Measurements from ENCODE around the gene ITPK1.
A peak's percentile ranks its signal among the peaks of the same experiment; 100 is the strongest.

The ITPK1 gene

DNA sequence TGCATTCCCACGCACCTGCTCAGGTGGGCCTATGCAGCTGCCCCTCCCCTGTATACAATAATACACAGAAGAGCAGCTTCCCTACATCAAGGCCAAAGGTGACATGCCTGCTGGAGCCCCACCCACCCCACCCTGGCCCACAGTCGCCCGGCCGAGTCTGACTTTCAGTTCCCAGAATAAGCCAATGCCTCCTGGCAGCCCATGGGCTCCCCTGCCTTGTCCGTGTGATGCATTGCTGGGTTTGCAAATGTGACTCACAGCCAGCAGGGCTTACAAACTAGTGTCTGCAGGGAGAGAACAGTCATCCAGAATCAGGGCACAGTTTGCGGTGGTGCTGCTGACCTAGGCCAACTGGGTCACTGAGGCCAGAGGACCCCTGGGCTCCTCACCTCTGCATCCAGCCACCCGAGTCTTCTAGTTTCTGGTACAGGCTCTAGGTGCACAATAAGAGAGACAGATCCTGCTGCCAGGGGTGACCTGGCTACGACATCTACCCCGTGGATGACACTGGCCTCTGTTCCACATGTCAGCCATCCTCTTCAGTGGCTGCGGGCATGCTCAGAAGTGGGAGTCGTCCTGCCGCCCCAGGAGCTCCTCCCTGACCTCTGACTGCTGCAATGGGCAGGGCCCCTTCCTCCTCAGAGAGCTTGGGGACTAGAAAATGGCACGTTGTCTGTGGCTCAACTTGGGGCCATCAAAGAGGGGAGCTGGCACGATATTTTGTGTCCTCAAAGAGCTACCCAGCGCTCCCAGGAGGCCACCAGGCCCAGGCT, 108.3 kb downstream of the ITPK1 start:
- Histone ChIP-seq H3K36me3 (ENCODE audit: control insufficient read depth, insufficient read depth, low read length) (no peaks in the 10 kb centered on the region), H3K27ac (ENCODE audit: low read depth, low read length) (peak overlapping the region; percentile 62), H3K27me3 (ENCODE audit: control insufficient read depth, insufficient read depth, low read length) (no peaks in the 10 kb centered on the region), H3K4me3 (ENCODE audit: low read length) (no peak overlapping the region), H3K4me1 (ENCODE audit: control insufficient read depth, insufficient read depth, low read length) (peaks cover 42% of the 10 kb centered on the region), H3K9ac (ENCODE audit: low read length) (no peak overlapping the region)

DNA sequence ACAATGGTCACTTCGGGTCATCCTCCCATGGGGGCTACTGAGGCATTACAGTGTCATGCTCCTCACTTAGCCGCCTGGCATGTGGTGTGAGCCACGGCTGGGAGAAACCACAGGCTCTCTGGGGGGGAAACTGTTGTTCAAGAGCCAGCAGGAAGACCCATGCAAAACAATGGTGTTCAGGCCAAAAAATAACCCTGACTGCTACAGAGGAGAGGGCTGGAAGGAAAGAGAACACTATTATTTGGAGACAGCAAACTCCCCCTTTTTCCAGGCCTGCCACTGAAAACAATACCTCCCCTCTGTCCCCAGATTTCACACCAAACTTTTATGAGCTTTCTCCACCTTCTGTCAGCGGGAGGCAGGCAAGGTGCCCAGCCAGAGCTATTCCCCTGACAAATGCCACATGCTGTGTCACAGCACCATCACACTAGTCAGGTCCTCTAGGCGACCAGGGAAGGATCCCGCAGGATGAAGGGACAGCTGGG, 109.1 kb downstream of the ITPK1 start:
- Histone ChIP-seq H3K27ac (ENCODE audit: low read depth, low read length) (peak overlapping the region; percentile 60), H3K4me3 (ENCODE audit: low read length) (no peak overlapping the region), H3K4me1 (ENCODE audit: control insufficient read depth, insufficient read depth, low read length) (peaks cover 42% of the 10 kb centered on the region), H3K9ac (ENCODE audit: low read length) (no peak overlapping the region), H3K36me3 (ENCODE audit: control insufficient read depth, insufficient read depth, low read length) (no peaks in the 10 kb centered on the region), H3K27me3 (ENCODE audit: control insufficient read depth, insufficient read depth, low read length) (no peaks in the 10 kb centered on the region)

DNA sequence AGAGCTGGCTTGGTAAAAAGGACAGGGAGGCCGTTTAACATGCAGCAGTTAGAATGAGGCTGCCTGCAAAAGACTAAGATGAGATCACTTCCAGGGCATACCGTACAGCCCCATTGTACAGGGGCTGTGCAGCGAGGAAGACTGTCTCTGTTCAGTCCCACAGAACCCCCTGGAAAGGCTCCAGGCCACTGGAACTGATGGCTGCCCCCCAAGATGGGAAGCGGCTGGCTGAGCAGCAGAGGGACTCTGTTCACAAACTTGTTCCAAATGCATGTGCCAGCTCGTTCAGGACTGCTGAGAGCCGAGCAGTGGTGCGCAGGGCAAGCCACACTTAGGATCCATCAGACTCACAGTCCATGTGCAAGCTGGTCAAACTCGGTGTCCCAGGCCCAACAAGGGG, 109.9 kb downstream of the ITPK1 start:
- Histone ChIP-seq H3K9ac (ENCODE audit: low read length) (no peak overlapping the region), H3K4me1 (ENCODE audit: control insufficient read depth, insufficient read depth, low read length) (peaks cover 40% of the 10 kb centered on the region), H3K4me3 (ENCODE audit: low read length) (no peak overlapping the region), H3K36me3 (ENCODE audit: control insufficient read depth, insufficient read depth, low read length) (no peaks in the 10 kb centered on the region), H3K27ac (ENCODE audit: low read depth, low read length) (peak overlapping the region; percentile 60), H3K27me3 (ENCODE audit: control insufficient read depth, insufficient read depth, low read length) (no peaks in the 10 kb centered on the region)

DNA sequence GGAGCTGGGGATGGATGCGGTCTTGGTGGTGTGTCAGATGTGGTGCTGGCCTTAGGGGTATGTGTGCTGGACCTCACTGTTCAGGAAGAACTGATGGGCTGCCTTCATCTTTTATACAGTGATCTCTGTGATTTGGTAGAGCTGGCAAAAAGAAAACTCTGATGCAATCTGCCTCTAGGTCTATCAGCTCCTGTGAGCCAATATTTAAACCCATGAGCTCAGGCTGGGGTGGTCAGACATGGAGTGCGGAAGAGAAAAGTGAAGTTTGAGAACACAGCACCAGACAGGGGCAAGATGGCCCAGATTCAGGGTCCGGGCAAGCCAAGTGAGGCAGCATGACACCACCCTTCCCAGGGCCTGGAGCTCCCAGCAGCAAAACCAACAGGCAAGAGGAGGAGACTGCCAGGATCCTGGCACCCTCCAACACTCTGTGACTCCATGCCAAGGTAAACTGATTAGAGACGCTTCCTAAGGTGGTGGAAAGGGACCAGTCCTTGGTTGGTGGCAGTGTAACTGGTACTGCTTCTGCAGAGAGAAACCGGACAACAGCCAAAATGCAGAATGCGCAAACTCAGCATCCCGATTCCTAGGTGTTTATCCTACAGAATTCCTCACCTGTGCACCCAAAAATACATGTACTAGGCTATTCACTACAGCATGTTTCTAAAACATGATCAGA, 110.5 kb downstream of the ITPK1 start:
- H3K27me3 ChIP-seq (ENCODE audit: control insufficient read depth, insufficient read depth, low read length), result no peaks in the 10 kb centered on the region
- no peak overlapping the region for H3K27ac ChIP-seq (ENCODE audit: low read depth, low read length)
- no peaks in the 10 kb centered on the region for H3K36me3 ChIP-seq (ENCODE audit: control insufficient read depth, insufficient read depth, low read length)
- no peak overlapping the region for H3K4me3 ChIP-seq (ENCODE audit: low read length)
- no peak overlapping the region for H3K9ac ChIP-seq (ENCODE audit: low read length)
- peaks cover 38% of the 10 kb centered on the region for H3K4me1 ChIP-seq (ENCODE audit: control insufficient read depth, insufficient read depth, low read length)

DNA sequence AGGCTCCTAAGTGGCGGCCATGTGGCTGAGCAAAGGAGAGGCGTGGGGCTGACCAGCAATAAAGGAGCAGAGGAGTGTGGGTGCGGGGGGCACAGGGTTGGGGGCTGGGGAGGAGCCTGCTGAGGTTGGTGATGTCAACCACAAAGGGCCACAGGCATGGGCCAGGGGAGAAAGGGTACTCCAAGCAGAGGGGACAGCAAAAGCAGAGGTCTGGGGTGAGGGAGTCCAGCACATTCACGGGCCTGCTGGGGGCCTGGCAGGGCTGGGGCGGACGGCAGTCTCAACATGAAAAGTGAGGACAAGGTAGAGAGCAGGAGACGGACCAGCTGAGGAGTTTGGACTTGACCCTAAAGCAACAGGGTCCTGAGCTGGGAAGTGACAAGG, 111.0 kb downstream of the ITPK1 start:
- Histone ChIP-seq H3K4me1 (ENCODE audit: control insufficient read depth, insufficient read depth, low read length) (peaks cover 38% of the 10 kb centered on the region), H3K27ac (ENCODE audit: low read depth, low read length) (no peak overlapping the region), H3K36me3 (ENCODE audit: control insufficient read depth, insufficient read depth, low read length) (no peaks in the 10 kb centered on the region), H3K9ac (ENCODE audit: low read length) (no peak overlapping the region), H3K4me3 (ENCODE audit: low read length) (no peak overlapping the region), H3K27me3 (ENCODE audit: control insufficient read depth, insufficient read depth, low read length) (no peaks in the 10 kb centered on the region)

DNA sequence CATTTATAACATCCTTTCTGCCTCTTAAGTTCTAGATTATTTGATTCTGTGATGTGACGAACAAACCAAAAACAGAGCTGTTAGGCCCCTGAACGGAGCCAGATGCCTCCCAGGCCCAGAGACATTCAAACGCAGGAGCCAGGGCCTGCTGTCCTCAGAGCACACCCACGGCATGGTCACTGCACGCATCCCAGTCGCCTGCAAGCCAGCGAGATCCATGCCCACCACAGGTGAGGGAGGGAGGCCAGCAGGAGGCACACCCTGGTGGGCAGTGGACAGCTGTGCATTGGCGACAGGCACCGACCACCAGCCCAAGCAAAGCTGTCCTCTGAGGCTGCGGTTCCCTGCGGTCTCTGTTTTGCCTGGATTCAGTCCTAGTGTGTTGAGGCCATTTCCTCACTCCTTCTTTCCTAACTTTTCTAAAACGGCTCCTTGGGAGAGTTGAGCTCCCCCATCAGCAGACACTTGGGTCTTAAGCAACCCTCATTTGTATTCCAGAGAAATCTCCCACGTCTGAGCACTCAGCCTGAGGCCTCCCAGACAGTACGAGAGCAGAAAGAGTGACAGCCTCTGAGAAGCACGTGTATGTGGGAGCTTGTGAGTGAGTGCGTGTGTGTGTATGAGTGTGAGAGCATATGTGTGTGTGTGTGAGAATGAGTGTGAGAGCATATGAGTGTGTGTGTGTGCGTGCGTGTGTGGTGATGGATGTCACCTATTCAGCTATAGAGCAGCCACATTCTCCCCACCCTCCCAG, 111.6 kb downstream of the ITPK1 start:
- no peak overlapping the region for H3K9ac ChIP-seq (ENCODE audit: low read length)
- H3K27ac ChIP-seq (ENCODE audit: low read depth, low read length), result no peak overlapping the region
- H3K27me3 ChIP-seq (ENCODE audit: control insufficient read depth, insufficient read depth, low read length), result no peaks in the 10 kb centered on the region
- H3K36me3 ChIP-seq (ENCODE audit: control insufficient read depth, insufficient read depth, low read length), result no peaks in the 10 kb centered on the region
- no peak overlapping the region for H3K4me3 ChIP-seq (ENCODE audit: low read length)
- peaks cover 44% of the 10 kb centered on the region for H3K4me1 ChIP-seq (ENCODE audit: control insufficient read depth, insufficient read depth, low read length)

DNA sequence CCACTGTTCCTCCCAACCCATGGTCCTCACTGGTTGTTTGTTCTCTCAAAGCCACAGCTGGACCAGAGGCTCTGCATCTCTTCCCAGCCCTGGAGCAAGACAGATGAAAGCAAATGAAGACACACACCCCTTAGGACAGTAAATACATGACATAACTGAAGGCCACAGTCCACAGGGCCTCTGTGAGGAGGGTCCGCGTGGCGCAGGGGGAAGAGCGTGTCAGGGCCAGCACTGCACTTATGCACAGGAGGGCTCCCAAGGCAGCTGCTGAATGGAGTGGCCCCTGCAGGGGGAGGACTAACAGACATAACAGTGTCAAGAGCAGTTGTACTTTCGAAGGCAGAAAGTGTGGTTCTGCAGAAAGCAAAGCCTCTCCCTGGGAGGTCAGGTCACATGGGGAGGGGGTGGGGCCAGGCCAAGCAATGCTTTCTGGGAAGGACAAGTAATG, 112.8 kb downstream of the ITPK1 start:
- no peak overlapping the region for H3K9ac ChIP-seq (ENCODE audit: low read length)
- no peak overlapping the region for H3K4me3 ChIP-seq (ENCODE audit: low read length)
- H3K36me3 ChIP-seq (ENCODE audit: control insufficient read depth, insufficient read depth, low read length), result no peaks in the 10 kb centered on the region
- H3K4me1 ChIP-seq (ENCODE audit: control insufficient read depth, insufficient read depth, low read length), result peaks cover 45% of the 10 kb centered on the region
- H3K27me3 ChIP-seq (ENCODE audit: control insufficient read depth, insufficient read depth, low read length), result no peaks in the 10 kb centered on the region
- H3K27ac ChIP-seq (ENCODE audit: low read depth, low read length), result no peak overlapping the region

DNA sequence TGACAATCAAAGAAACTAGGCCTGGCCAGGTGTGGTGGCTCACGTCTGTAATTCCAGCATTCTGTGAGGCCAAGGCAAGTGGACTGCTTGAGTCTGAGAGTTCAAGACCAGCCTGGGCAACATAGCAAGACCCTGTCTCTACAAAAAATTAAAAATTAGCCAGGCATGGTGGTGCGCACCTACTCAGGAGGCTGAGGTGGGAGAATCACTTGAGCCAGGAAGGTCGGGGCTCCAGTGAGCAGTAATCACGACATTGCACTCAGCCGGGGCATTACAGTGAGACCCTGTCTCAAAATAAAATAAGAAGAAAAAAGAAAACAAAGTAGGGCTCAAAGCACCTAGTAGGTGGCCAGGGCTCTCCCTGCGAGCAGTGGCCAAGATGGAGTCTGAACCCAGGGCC, 113.7 kb downstream of the ITPK1 start:
- Histone ChIP-seq H3K36me3 (ENCODE audit: control insufficient read depth, insufficient read depth, low read length) (no peaks in the 10 kb centered on the region), H3K27me3 (ENCODE audit: control insufficient read depth, insufficient read depth, low read length) (no peaks in the 10 kb centered on the region), H3K4me3 (ENCODE audit: low read length) (no peak overlapping the region), H3K4me1 (ENCODE audit: control insufficient read depth, insufficient read depth, low read length) (peaks cover 43% of the 10 kb centered on the region), H3K27ac (ENCODE audit: low read depth, low read length) (no peak overlapping the region), H3K9ac (ENCODE audit: low read length) (no peak overlapping the region)

DNA sequence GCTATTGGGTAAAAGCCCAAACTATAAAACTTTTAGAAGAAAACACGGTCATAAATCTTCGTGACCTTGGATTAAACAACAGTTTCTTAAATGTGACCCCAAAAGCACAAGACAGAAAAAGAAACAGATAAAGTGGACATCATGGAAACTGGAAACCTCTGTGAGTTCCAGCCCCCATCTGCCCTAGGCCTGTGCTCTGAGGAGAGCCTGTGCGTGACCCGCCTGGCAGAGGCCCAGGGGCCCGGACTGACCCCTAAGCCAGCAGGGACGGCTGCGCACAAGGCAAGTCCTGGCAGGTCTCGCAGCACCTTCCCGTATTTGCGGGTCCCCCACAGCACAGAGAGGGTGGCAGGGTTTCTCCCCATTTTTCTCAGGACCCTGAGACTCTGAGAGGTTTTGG, 116.8 kb downstream of the ITPK1 start:
- Histone ChIP-seq H3K27me3 (ENCODE audit: control insufficient read depth, insufficient read depth, low read length) (no peaks in the 10 kb centered on the region), H3K27ac (ENCODE audit: low read depth, low read length) (peak overlapping the region; percentile 30), H3K4me3 (ENCODE audit: low read length) (no peak overlapping the region), H3K4me1 (ENCODE audit: control insufficient read depth, insufficient read depth, low read length) (peaks cover 26% of the 10 kb centered on the region), H3K9ac (ENCODE audit: low read length) (no peak overlapping the region), H3K36me3 (ENCODE audit: control insufficient read depth, insufficient read depth, low read length) (no peaks in the 10 kb centered on the region)

DNA sequence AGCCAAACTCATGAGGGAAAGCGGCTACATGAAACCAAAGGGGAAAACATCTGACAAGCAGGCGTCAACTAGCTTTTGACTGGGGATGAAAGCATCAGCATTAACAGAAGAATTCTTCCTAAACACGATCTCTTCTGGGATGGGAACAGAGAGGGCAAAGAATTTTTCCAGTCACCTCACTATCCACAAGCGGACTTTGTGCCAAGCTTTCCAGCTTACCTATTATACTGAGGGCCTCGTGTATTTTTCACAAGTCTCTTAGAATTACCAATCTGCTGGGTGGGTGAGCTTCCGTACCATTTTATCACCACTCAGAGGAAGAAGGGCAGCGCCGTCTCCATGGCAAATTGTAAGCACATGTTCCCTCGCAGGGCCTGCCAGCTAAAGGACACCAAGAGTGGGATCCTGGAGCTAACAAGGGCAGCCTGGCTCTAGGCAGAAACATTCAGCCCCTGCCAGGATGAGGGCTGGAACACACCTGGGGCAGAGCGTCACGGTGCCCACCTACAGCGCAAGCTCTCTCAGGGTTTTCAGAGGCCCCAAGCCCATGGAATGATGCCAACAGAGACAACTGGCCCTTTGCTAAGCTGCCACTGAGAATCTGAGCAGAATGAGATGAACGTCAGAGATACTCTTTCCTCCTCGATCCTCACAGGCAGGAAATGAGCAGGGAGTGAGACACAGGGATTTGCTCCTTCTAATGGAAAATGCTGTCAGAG, 118.2 kb downstream of the ITPK1 start:
- Histone ChIP-seq H3K4me1 (ENCODE audit: control insufficient read depth, insufficient read depth, low read length) (peaks cover 26% of the 10 kb centered on the region), H3K36me3 (ENCODE audit: control insufficient read depth, insufficient read depth, low read length) (no peaks in the 10 kb centered on the region), H3K27ac (ENCODE audit: low read depth, low read length) (peak overlapping the region; percentile 10), H3K9ac (ENCODE audit: low read length) (no peak overlapping the region), H3K4me3 (ENCODE audit: low read length) (no peak overlapping the region), H3K27me3 (ENCODE audit: control insufficient read depth, insufficient read depth, low read length) (no peaks in the 10 kb centered on the region)

DNA sequence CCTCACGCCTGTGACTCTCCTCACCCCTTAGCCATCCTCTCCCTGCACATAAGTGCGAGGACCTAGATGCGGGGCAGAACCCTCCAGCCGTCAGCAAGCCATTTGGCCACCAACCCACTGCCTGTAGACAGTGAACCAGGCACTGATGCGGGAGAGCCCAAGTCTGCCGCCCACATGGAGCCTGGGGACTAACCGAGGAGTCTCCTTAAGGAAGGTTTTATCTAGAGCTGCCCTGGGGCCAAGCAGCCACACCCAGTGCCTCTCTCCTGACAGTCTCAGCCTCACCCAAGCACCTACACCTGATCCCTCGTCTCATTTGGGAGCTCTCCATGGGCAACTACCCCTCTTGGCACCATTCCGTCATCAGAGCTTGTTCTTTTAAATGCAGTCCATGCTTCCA, 120.1 kb downstream of the ITPK1 start:
- no peaks in the 10 kb centered on the region for H3K36me3 ChIP-seq (ENCODE audit: control insufficient read depth, insufficient read depth, low read length)
- H3K27ac ChIP-seq (ENCODE audit: low read depth, low read length), result peak overlapping the region; percentile 32
- no peak overlapping the region for H3K9ac ChIP-seq (ENCODE audit: low read length)
- no peak overlapping the region for H3K4me3 ChIP-seq (ENCODE audit: low read length)
- H3K4me1 ChIP-seq (ENCODE audit: control insufficient read depth, insufficient read depth, low read length), result peaks cover 26% of the 10 kb centered on the region
- H3K27me3 ChIP-seq (ENCODE audit: control insufficient read depth, insufficient read depth, low read length), result no peaks in the 10 kb centered on the region

DNA sequence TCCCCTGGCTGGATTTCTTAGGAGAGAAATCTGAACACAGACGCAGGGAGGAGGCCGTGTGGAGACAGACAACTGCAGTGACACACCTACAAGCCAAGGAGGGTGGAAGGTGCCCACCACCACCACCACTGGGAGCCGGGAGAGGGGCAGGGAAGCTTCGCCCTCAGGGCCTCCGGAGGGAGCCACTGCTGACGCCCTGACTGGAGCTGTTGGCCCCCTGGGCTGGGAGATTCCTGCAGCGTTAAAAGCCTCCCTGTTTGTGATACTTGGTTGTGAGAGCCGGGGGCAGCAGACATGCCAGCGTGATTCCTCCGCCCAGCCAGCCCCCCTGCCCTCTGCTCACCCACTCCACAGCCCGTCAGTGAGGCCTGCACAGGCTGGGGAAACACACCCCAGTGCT, 120.8 kb downstream of the ITPK1 start:
- Histone ChIP-seq H3K4me3 (ENCODE audit: low read length) (no peak overlapping the region), H3K27ac (ENCODE audit: low read depth, low read length) (peak overlapping the region; percentile 32), H3K9ac (ENCODE audit: low read length) (no peak overlapping the region), H3K36me3 (ENCODE audit: control insufficient read depth, insufficient read depth, low read length) (no peaks in the 10 kb centered on the region), H3K4me1 (ENCODE audit: control insufficient read depth, insufficient read depth, low read length) (peaks cover 25% of the 10 kb centered on the region), H3K27me3 (ENCODE audit: control insufficient read depth, insufficient read depth, low read length) (no peaks in the 10 kb centered on the region)

All from rectal smooth muscle tissue (tissue), 1 donor.